ENCODE measurements around the gene SDK2.

SDK2 gene

DNA sequence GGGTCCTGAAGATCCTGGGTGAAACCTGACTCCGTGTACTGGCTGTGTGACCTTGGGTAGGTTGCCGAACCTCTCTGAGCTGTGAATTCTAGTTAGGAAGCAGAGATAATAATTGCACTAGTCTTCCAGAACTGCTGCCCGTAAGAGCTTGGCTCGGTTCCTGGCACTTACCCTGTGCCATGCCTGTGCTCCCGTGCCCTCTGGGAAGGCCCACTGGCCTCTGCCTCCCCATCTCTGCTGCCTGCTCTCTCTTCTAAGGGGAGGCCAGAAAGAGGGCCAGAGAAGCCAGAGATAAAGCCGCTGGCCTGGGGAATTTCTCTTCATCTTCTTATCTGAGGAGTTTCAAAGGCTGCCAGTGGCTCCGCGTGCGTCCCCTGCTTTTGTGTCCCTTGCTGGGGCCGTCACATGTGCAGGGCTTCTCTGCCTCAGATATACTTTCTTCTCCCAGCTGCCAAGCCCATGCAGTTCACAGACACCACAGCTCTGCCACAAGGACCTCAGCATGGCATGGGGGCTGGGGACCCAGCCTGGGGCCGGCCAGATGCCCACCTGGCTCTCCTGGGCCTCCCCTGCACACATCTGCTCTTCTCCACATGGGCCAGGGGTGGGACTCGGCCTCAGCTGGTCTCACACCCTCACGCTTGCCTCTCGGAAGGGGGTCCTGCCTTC lies 145.2 kb downstream of the SDK2 start:
- DNase-seq, result no peak

- no peak for DNase-seq
Measured at GRCh38 chr17:73498176-73498575, 146.1 kb downstream of the SDK2 start.

DNA sequence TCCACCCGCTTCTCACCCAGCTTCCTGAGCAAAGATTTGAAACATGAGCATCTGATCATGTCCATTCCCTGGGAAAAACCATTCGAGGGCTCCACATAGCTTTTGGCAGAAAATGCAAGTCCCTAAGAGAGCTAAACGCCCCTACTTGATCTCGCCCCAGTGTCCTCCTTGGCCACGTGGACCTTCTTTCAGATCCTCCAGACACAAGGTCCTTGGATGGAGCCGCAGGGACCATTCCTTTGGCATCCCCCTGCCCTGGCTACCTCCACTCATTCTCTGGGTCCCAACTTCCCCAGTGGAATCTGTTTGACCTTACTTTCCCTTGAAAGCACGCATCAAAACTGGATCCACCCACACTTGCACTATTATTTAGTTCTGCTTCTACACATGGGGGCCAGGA lies 146.5 kb downstream of the SDK2 start:
- DNase-seq, result no peak

DNA sequence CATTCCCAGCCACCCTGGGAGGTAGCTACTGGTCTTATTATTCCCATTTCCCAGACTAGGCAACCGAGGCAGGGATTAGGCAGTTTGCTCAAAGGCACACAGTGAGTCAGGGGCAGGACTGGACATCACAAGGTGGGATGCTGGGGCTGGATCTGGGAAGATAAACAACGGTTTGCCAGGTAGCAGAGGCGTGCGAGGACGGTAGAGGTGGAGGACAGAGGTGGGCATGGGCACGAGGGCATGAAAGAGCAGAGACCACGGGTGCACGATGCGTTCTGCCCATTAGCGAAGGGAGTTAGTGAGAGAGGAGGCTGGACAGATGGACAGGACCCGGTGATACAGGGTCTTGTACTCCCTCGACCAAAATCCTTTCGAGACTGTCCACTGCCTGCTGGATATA lies 148.0 kb downstream of the SDK2 start:
- DNase-seq, result no peak

- DNase-seq, result no peak
Measured at GRCh38 chr17:73495641-73496040, 148.6 kb downstream of the SDK2 start.

- DNase-seq, result no peak
Measured at GRCh38 chr17:73494950-73495349, 149.3 kb downstream of the SDK2 start.

GRCh38 chr17:73493956-73494926 lies 150.0 kb downstream of the SDK2 start:
- DNase-seq, result no peak

DNA sequence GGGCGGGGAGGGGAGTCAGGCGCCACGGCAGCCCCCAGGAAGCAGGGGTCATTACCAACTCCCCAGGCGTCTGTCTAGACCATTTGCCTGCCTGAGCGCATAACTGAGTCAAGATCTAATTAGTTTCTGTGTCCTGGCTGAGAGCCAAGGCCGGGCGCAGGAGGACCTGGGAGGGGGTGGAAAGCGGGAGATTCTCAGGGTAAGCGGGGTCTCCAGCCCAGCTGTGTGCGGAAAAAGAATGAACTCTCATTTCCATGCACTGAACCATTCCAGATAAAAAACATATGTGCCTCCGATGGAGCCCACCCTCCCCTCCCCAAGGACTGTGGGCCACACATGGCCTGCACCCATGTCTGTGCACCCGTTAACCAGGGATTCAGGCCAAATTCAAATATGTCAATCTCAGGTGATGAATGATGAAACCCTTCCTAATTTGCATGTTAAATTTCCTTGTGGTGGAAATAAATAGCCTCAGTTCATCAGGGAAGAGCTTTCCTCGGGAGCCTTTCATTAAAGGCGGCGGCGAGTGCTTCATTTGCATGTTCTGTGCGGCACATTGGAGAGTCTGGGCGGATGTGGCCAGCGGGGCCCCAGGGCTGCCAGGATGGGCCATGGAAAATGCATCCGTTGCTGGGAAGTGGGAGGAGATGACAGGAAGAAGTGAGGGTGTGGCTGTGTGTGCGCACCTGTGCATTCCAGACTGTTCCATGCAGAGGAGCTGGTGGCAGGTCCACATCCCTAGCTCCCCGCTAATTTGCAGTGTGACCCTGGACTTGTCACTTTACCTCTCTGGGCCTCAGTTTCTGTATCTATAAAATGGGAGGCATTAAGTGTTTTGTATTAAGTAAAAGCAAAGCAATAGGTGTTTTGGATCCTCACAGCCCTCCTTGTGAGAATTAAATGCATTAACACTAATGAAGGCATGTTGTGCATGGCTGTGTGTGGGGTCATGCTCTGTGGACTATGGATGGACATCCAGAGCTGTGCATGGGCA lies 151.1 kb downstream of the SDK2 start:
- no peak for DNase-seq

- DNase-seq, result no peak
Measured at GRCh38 chr17:73492125-73492820, 152.0 kb downstream of the SDK2 start.

- no peak for DNase-seq
Measured at GRCh38 chr17:73491648-73492047, 152.6 kb downstream of the SDK2 start.

DNA sequence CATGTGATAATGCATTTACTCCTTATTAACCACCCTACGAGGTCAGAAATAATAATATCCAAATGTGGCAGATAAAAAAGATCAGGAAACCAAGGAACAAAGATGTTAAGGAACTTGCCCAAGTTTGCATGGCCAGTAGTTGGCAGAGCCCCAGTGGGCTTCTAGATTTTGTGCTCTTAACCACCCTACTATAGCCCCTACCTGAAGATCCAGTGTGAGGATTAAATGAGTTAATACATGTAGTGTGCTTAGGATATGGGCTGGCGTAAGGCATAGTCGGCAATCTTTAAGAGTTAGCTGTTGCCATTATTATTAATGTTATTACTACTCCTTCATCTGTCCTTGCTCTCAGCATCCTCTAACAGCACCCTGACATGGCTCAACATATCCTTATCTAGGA lies 153.4 kb downstream of the SDK2 start:
- DNase-seq, result no peak

- no peak for DNase-seq
Measured at GRCh38 chr17:73489991-73490390, 154.3 kb downstream of the SDK2 start.

- no peak for DNase-seq
Measured at GRCh38 chr17:73489333-73489732, 154.9 kb downstream of the SDK2 start.

DNA sequence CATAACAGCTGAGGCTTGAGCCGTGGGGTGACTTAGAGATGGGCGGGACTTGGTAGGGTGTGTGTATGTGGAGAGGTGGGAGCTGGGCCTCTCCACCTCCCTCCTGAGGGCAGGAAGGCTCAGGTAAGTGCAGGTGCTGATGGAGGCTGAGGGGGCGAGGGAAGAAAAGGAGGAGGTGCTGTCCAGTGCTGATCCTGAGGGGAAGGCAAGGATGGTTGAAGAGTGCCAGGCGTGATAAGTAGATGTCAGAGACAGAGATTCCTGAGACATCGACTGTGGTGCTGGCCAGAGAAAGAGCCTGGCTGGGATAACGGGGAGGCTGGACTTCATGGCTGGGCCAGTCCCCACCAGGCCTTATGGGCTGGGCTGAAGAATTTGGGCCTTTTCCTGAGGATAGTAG lies 159.1 kb downstream of the SDK2 start:
- DNase-seq, result no peak

GRCh38 chr17:73482894-73483293 lies 161.4 kb downstream of the SDK2 start:
- no peak for DNase-seq

- no peak for DNase-seq
Measured at GRCh38 chr17:73482251-73482716, 162.0 kb downstream of the SDK2 start.

DNA sequence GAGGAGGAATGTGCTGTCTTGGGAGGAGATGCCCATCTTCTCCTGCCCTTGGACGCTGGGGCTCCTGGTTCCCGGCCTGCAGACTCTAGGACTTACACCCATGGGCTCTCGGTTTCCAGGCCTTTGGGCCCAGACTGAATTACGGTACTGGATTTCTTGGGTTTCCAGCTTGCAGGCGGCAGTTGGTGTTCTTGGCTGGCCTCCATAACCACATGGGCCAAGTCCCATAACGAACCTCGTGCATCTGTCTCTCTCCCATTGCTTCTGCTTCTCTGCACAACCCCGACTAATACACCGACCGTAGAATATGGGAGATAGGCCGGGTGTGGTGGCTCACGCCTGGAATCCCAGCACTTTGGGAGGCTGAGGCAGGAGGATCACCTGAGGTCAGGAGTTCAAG lies 162.6 kb downstream of the SDK2 start:
- DNase-seq, result no peak

- no peak for DNase-seq
Measured at GRCh38 chr17:73480740-73481139, 163.5 kb downstream of the SDK2 start.

DNA sequence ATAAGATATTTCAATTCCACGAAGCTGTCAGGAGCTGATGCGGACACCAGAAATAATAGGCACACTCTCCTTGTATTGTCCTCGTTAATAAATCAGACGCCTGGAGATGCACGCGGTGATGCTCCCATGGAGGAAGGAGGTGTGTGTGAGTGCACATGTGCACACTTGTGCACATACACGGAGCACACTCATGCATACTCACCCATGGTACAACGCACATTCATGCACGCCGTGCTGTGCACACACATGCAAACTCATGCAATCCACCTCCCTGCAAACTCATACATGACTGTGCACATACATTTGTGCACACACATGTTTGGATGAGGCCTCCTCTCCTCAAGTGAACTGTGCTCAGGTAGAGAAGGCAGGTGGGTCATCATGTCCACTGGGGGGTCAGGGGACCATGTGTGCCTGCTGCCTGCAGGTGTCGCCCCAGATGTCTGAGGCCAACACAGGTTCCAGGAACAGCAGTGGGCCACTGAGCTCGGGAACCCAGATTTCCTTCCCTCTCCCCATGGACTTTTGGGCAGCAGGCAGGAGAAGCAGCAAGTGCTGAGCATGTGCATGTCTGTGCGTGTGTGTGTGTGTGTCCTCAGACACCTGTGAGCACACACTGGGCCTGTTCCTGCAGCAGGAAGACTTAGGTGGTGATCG lies 165.3 kb downstream of the SDK2 start:
- DNase-seq, result no peak

DNA sequence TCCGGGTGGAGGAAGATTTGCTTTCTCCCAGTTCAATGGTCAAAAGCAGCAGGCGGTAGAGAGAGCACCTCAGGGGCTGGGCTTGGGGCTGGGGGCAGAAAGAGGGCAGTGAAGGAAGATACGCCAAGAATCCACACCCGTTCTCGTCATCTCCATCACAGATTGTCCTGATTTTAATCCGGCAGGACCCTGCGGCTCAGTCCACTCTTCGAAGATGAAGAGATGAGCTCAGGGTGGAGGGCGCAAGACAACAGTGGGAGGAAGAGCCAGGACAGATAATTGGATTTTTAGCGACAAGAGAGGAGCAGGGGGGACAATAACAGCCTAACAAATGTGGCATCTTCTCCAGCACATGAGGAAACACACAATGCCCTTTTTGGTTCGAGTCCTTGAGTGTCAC lies 165.9 kb downstream of the SDK2 start:
- DNase-seq, result no peak

GRCh38 chr17:73476890-73477350 lies 167.3 kb downstream of the SDK2 start:
- no peak for DNase-seq
